MM.1S (cell line): ENCODE results near the gene HSD17B4.

Source experiments
- CTCF ChIP-seq: fragments of 300-600 bp; sonication (generic); IDR thresholded peaks from 2 replicates; pipeline ENCODE4 v1.5.1; 2016; ENCODE audit warnings: antibody characterized with exemption, low read length, mixed read lengths
- EZH2 ChIP-seq: fragments of 300-600 bp; sonication (generic); optimal IDR thresholded peaks from 2 replicates; pipeline ENCODE3; 2017; ENCODE audit warnings: low read depth, mild to moderate bottlenecking, antibody characterized with exemption, low read length, mixed read lengths

DNA sequence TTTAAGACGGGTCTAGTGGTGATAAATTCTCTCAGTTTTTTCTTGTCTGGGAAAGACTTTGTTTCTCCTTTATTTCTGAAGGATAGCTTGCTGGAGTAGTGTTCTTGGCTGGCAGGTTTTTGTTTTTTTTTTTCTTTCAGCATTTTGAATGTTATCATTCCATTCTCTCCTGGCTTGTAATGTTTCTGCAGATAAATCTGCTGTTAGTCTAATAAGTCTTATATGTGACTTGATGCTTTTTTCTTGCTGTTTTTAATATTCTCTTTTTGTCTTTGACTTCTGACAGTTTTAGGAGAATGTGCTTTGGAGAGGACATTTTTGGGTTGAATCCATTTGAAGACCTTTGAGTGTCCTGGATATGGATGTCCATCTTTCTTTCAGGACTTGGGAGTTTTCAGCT is 16.0 kb downstream of the HSD17B4 start:
- TF ChIP-seq CTCF = no peak
- TF ChIP-seq EZH2 = no peak
